H1 (cell line): ENCODE measurements around the gene CD99. TPM values are rescaled to one million over a fixed set of nuclear protein-coding genes. Genes with fewer than 3 reads are reported as not detected.
"Not testable (repeated sequence)": the region's sequence is repeated elsewhere in the genome, so short reads cannot be mapped to it uniquely, and the experiment has no call there.

ENCODE experiments used
- CTCF ChIA-PET: fragments of 300-600 bp; sonication (Branson Sonifier 250); formaldehyde crosslinking; loops from one replicate; lab custom pipeline; 2021; ENCODE audit not compliant: partially characterized antibody; lab: Charles Lee
- POLR2A ChIA-PET: fragments of 300-600 bp; sonication (Branson Sonifier 250); formaldehyde crosslinking; loops from one replicate; lab custom pipeline; 2021; ENCODE audit warnings: inconsistent platforms; ENCODE audit not compliant: partially characterized antibody; lab: Charles Lee
- DNase-seq, 2 experiments: peaks; one replicate each; pipeline versions ENCODE4 v3.0.0 to v3.0.0-alpha.2; 2010 to 2022; ENCODE audit warnings: low spot score in 2 of 2, low read depth in 1 of 2, mixed read lengths in 1 of 2
- FAIRE-seq: peaks from 2 replicates; lab custom pipeline; 2011; peaks lifted over from hg19 to GRCh38; lab: Jason Lieb, UNC
- H2AFZ ChIP-seq: 2 replicates; pipeline ENCODE4 v1.8.1; 2012; ENCODE audit warnings: low read length, inconsistent platforms
- H2AK5ac ChIP-seq: 2 replicates; pipeline ENCODE4 v1.6.1; 2013; ENCODE audit warnings: low read depth, low read length
- H2BK120ac ChIP-seq: replicated peaks from 2 replicates; pipeline ENCODE3; 2013; ENCODE audit warnings: low read depth, low read length, inconsistent platforms
- H2BK12ac ChIP-seq: 2 replicates; pipeline ENCODE4 v1.6.1; 2013; ENCODE audit warnings: low read depth, low read length
- H2BK15ac ChIP-seq: 2 replicates; pipeline ENCODE4 v1.6.1; 2013; ENCODE audit warnings: low read length
- H2BK20ac ChIP-seq: 2 replicates; pipeline ENCODE4 v1.6.1; 2013; ENCODE audit warnings: low read length
- H2BK5ac ChIP-seq: 2 replicates; pipeline ENCODE4 v1.6.1; 2013; ENCODE audit warnings: low read depth, low read length
- H3K14ac ChIP-seq: 2 replicates; pipeline ENCODE4 v1.6.1; 2013; ENCODE audit warnings: inconsistent platforms; ENCODE audit not compliant: insufficient read length
- H3K18ac ChIP-seq: 2 replicates; pipeline ENCODE4 v1.6.1; 2013; ENCODE audit warnings: low read length; ENCODE audit errors: extremely low read depth
- H3K23ac ChIP-seq: 2 replicates; pipeline ENCODE4 v1.6.1; 2013; ENCODE audit warnings: inconsistent platforms; ENCODE audit not compliant: insufficient read length
- H3K23me2 ChIP-seq: 2 replicates; pipeline ENCODE4 v1.6.1; 2013; ENCODE audit warnings: low read depth, low read length
- H3K27ac ChIP-seq: 2 replicates; pipeline ENCODE4 v1.6.1; 2011; ENCODE audit warnings: low read depth, low read length, inconsistent platforms
- H3K27me3 ChIP-seq, 4 experiments: replicated peaks in 1 of 4; 1 replicate in 1 of 4; 2 replicates in 3 of 4; pipeline versions ENCODE4 v1.6.1 to v1.8.1; 2011 to 2013; ENCODE audit warnings: low read length in 3 of 4, mild to moderate bottlenecking in 3 of 4, inconsistent platforms in 2 of 4, mixed read lengths in 2 of 4, moderate library complexity in 1 of 4; ENCODE audit not compliant: control insufficient read depth in 3 of 4, insufficient read depth in 3 of 4; ENCODE audit errors: extremely low read depth in 1 of 4
- H3K36me3 ChIP-seq, 4 experiments: 2 replicates each; pipeline versions ENCODE4 v1.6.1 to v1.8.1; 2011 to 2013; ENCODE audit warnings: mild to moderate bottlenecking in 4 of 4, low read length in 3 of 4, moderate library complexity in 2 of 4, control low read depth in 1 of 4, inconsistent platforms in 1 of 4; ENCODE audit not compliant: insufficient read depth in 4 of 4, control insufficient read depth in 2 of 4
- H3K4ac ChIP-seq: replicated peaks from 2 replicates; pipeline ENCODE3; 2013; ENCODE audit warnings: low read length, low read depth, mixed read lengths, inconsistent platforms; ENCODE audit not compliant: insufficient read length
- H3K4me1 ChIP-seq, 4 experiments: replicated peaks in 1 of 4; 1 replicate in 1 of 4; 2 replicates in 3 of 4; pipeline versions ENCODE4 v1.6.1 to v1.8.1; 2011 to 2013; ENCODE audit warnings: low read length in 3 of 4, inconsistent platforms in 2 of 4, mixed read lengths in 1 of 4; ENCODE audit not compliant: insufficient read depth in 4 of 4, control insufficient read depth in 3 of 4
- H3K4me2 ChIP-seq, 2 experiments: 2 replicates each; pipeline versions ENCODE4 v1.6.1 to v1.8.1; 2011 to 2013; ENCODE audit warnings: low read depth in 2 of 2, low read length in 2 of 2, control low read depth in 1 of 2, inconsistent platforms in 1 of 2, mild to moderate bottlenecking in 1 of 2; ENCODE audit not compliant: insufficient read depth in 1 of 2
- H3K4me3 ChIP-seq, 4 experiments: fragments of 200-600, 300-600 bp in 1 of 4; sonication (generic), shearing (Covaris generic), sonication (Bioruptor Twin) in 1 of 4; 2 replicates each; pipeline versions ENCODE4 v1.5.1 to v1.8.1; 2011 to 2016; ENCODE audit warnings: low read length in 4 of 4, low read depth in 3 of 4, control low read depth in 2 of 4, inconsistent platforms in 2 of 4, mild to moderate bottlenecking in 2 of 4, mixed read lengths in 1 of 4, moderate library complexity in 1 of 4; ENCODE audit not compliant: insufficient read depth in 2 of 4; ENCODE audit errors: extremely low read depth in 1 of 4
- H3K56ac ChIP-seq: replicated peaks from 2 replicates; pipeline ENCODE3; 2013; ENCODE audit warnings: low read depth, mild to moderate bottlenecking, mixed read lengths, low read length, inconsistent platforms; ENCODE audit not compliant: insufficient read length
- H3K79me1 ChIP-seq: 2 replicates; pipeline ENCODE4 v1.6.1; 2013; ENCODE audit warnings: low read depth, low read length, control low read depth
- H3K79me2 ChIP-seq, 2 experiments: 2 replicates each; pipeline versions ENCODE4 v1.6.1 to v1.8.1; 2012 to 2013; ENCODE audit warnings: low read length in 2 of 2, mild to moderate bottlenecking in 2 of 2, inconsistent platforms in 1 of 2; ENCODE audit not compliant: insufficient read depth in 2 of 2, control insufficient read depth in 1 of 2
- H3K9ac ChIP-seq, 4 experiments: replicated peaks in 1 of 4; 1 replicate in 1 of 4; 2 replicates in 3 of 4; pipeline versions ENCODE4 v1.6.1 to v1.8.1; 2011 to 2013; ENCODE audit warnings: low read depth in 3 of 4, low read length in 3 of 4, control low read depth in 2 of 4, mild to moderate bottlenecking in 2 of 4, moderate library complexity in 2 of 4, inconsistent platforms in 1 of 4; ENCODE audit errors: extremely low read depth in 1 of 4
- H3K9me3 ChIP-seq, 2 experiments: 2 replicates each; pipeline versions ENCODE4 v1.6.1 to v1.8.1; 2012 to 2013; ENCODE audit warnings: mild to moderate bottlenecking in 2 of 2, moderate library complexity in 2 of 2, control low read depth in 1 of 2, inconsistent platforms in 1 of 2, low read depth in 1 of 2, low read length in 1 of 2, mixed read lengths in 1 of 2; ENCODE audit not compliant: insufficient read depth in 2 of 2
- H4K20me1 ChIP-seq, 2 experiments: replicated peaks in 1 of 2; 2 replicates each; pipeline versions ENCODE3 to v1.8.1; 2011 to 2013; ENCODE audit warnings: inconsistent platforms in 2 of 2, low read length in 2 of 2, mild to moderate bottlenecking in 1 of 2; ENCODE audit not compliant: insufficient read depth in 2 of 2, control insufficient read depth in 1 of 2
- H4K5ac ChIP-seq: 2 replicates; pipeline ENCODE4 v1.6.1; 2013; ENCODE audit warnings: low read length, low read depth, mixed read lengths, inconsistent platforms; ENCODE audit not compliant: insufficient read length
- H4K8ac ChIP-seq: 2 replicates; pipeline ENCODE4 v1.8.0; 2013; ENCODE audit warnings: mild to moderate bottlenecking, moderate library complexity, low read length, inconsistent platforms; ENCODE audit not compliant: insufficient read depth; ENCODE audit errors: extremely low read depth
- H4K91ac ChIP-seq: replicated peaks from 2 replicates; pipeline ENCODE3; 2013; ENCODE audit warnings: low read length, mixed read lengths, inconsistent platforms; ENCODE audit not compliant: insufficient read length
- WGBS, 2 experiments: shearing (Covaris generic) in 1 of 2; methylation state at CpG; one replicate each; pipeline versions ENCODE4 v1.1.6 to v1.1.7; 2013 to 2015; ENCODE audit warnings: low lambda C conversion rate in 2 of 2, mixed read lengths in 2 of 2, inconsistent platforms in 1 of 2, low coverage in 1 of 2, missing lambda C conversion rate in 1 of 2; ENCODE audit not compliant: insufficient replicate concordance in 2 of 2, insufficient coverage in 1 of 2, insufficient read length in 1 of 2; ENCODE audit errors: extremely low coverage in 1 of 2, missing lambda C conversion rate in 1 of 2; 5-methylcytosine and 5-hydroxymethylcytosine counted together
- polyA plus RNA-seq, 7 experiments: library from polyadenylated mRNA; depleted of rRNA in 3 of 7; stranded (reverse) in 5 of 7; unstranded in 2 of 7; fragments of >200 nt in 5 of 7; fragments of 200-250 nt in 2 of 7; gene quantifications; 1 replicate in 5 of 7; 2 replicates in 1 of 7; 4 replicates in 1 of 7; pipeline versions ENCODE4 v1.2.1 to v1.2.3, GENCODE V29; 2011 to 2013; ENCODE audit warnings: missing spikeins in 2 of 7, mixed read lengths in 2 of 7
- total RNA-seq: library from RNA; stranded (reverse); fragmentation: NEBNext Ultra II Directional; extraction: Animal tissue kit (Norgen Biotek cat#: 25700); gene quantifications from 2 replicates; pipeline ENCODE4 v1.2.1, GENCODE V29; 2021

CD99 gene
- total and polyA plus RNA-seq, 2 of the 8 experiments (the other 6 are each of a cell fraction or from before 2014, with no cell fraction given) = 30.1 to 47.8 TPM

DNA sequence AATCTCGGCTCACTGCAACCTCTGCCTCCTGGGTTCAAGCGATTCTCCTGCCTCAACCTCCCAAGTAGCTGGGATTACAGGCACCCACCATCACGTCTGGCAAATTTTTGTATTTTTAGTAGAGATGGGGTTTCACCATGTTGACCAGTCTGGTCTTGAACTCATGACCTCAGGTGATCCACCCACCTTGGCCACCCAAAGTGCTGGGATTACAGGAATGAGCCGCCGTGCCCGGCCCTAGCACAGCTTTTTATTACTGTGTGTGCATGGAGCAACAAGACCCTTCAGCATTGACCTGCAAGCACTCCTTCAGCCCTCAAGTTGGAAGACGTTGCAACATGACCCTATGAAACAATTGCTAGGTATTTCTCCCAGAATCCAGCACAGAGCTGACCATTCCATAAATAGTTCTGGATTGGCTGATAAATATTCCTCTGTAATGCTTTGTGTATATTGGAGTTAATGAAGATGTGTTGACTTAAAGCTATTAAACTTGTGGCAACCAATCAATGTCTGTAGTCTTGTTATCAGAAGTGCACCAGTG is 15.4 kb upstream of the CD99 start:
- CTCF ChIA-PET, H3K36me3 ChIP-seq, H3K4me1 ChIP-seq, H2BK12ac ChIP-seq, H2BK120ac ChIP-seq, H3K14ac ChIP-seq, H3K27me3 ChIP-seq, H2AK5ac ChIP-seq, FAIRE-seq, H3K27ac ChIP-seq, H4K8ac ChIP-seq, H3K9ac ChIP-seq, H2BK20ac ChIP-seq, H2BK5ac ChIP-seq, H3K79me2 ChIP-seq, DNase-seq, H3K56ac ChIP-seq, H4K91ac ChIP-seq, POLR2A ChIA-PET, H3K79me1 ChIP-seq, H4K5ac ChIP-seq, H3K23ac ChIP-seq, H3K4me2 ChIP-seq, H2BK15ac ChIP-seq, H3K4ac ChIP-seq, H3K9me3 ChIP-seq, H3K4me3 ChIP-seq, H4K20me1 ChIP-seq, H2AFZ ChIP-seq, H3K23me2 ChIP-seq, H3K18ac ChIP-seq: not testable (repeated sequence)
- WGBS, 2 experiments = 92% methylated on average over 4 of the region's 7 CpGs; no CpG with 5 or more reads in 1 of the 2 experiments
